ENCODE data around the gene THSD7B.

THSD7B gene

GRCh38 chr2:137151731-137152130 is 386.4 kb downstream of the THSD7B start:
- no peak for DNase-seq (ENCODE audit: low spot score)

GRCh38 chr2:137154946-137155345 is 389.6 kb downstream of the THSD7B start:
- DNase-seq (ENCODE audit: low spot score) = no peak

GRCh38 chr2:137155356-137156104 is 390.2 kb downstream of the THSD7B start:
- no peak for DNase-seq (ENCODE audit: low spot score)

GRCh38 chr2:137156221-137156844 is 391.0 kb downstream of the THSD7B start:
- no peak for DNase-seq (ENCODE audit: low spot score)

- DNase-seq (ENCODE audit: low spot score) = no peak
These were observed 392.5 kb downstream of the THSD7B start for GRCh38 chr2:137157851-137158250.

- no peak for DNase-seq (ENCODE audit: low spot score)
These were observed 395.9 kb downstream of the THSD7B start for GRCh38 chr2:137161250-137161649.

- no peak for DNase-seq (ENCODE audit: low spot score)
These were observed 400.6 kb downstream of the THSD7B start for GRCh38 chr2:137165968-137166367.

- DNase-seq (ENCODE audit: low spot score) = no peak
These were observed 402.3 kb downstream of the THSD7B start for GRCh38 chr2:137167651-137168050.

- peak; percentile 17 for DNase-seq (ENCODE audit: low spot score)
These were observed 403.2 kb downstream of the THSD7B start for GRCh38 chr2:137168552-137168951.

- peak; percentile 97 for DNase-seq (ENCODE audit: low spot score)
These were observed 406.8 kb downstream of the THSD7B start for GRCh38 chr2:137172162-137172561.

- peak; percentile 78 for DNase-seq (ENCODE audit: low spot score)
These were observed 408.1 kb downstream of the THSD7B start for GRCh38 chr2:137173463-137173862.

GRCh38 chr2:137175246-137175645 is 409.9 kb downstream of the THSD7B start:
- DNase-seq (ENCODE audit: low spot score) = no peak

- peak; percentile 35 for DNase-seq (ENCODE audit: low spot score)
These were observed 413.6 kb downstream of the THSD7B start for GRCh38 chr2:137178951-137179377.

GRCh38 chr2:137179542-137179941 is 414.2 kb downstream of the THSD7B start:
- peak; percentile 53 for DNase-seq (ENCODE audit: low spot score)

- no peak for DNase-seq (ENCODE audit: low spot score)
These were observed 414.7 kb downstream of the THSD7B start for GRCh38 chr2:137180012-137180411.

GRCh38 chr2:137181370-137181769 is 416.0 kb downstream of the THSD7B start:
- no peak for DNase-seq (ENCODE audit: low spot score)

- DNase-seq (ENCODE audit: low spot score) = no peak
These were observed 416.7 kb downstream of the THSD7B start for GRCh38 chr2:137182071-137182470.

GRCh38 chr2:137183206-137183898 is 418.0 kb downstream of the THSD7B start:
- DNase-seq (ENCODE audit: low spot score) = no peak

GRCh38 chr2:137185378-137186078 is 420.2 kb downstream of the THSD7B start:
- DNase-seq (ENCODE audit: low spot score) = no peak

GRCh38 chr2:137187216-137187615 is 421.9 kb downstream of the THSD7B start:
- no peak for DNase-seq (ENCODE audit: low spot score)

GRCh38 chr2:137190411-137191195 is 425.3 kb downstream of the THSD7B start:
- no peak for DNase-seq (ENCODE audit: low spot score)

Data from kidney tubule cell (primary cell).